ENCODE data around the gene DTYMK.
A peak's percentile ranks its signal among the peaks of the same experiment; 100 is the strongest.

Gene DTYMK

GRCh38 chr2:241645915-241646645 is 40.5 kb downstream of the DTYMK start:
- DNase-seq = no peak

GRCh38 chr2:241645056-241645914 is 41.3 kb downstream of the DTYMK start:
- DNase-seq = no peak

GRCh38 chr2:241641631-241642030 is 45.0 kb downstream of the DTYMK start:
- DNase-seq = no peak

DNA sequence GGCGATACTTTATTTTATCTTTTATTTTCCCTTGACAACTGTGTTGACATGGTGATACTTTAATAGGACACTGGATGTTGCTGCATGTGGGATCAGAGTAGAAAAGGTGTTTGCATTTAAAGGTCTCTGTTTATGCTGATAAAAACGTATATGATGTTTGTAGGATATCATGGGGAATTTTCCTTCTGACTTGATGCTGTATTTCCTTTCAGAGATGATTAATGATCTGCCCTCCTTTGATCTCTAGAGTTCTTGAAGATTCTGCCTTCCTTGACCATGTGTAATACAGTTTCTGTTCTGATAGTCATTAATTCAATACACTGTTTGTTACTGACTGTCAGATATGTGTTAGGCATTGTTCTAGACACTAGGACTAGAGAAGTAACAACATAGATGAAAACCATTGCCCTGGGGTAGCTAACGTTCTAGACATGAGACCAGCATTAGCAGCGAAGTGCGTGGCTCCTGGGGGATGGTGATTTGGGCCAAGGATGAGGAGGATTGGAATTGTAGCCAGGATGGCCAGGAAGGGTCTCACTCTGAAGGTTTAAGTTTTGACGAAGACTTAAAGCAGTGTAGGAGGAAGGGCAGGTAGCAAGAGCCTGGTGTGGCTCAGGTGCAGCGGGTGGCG is 46.3 kb downstream of the DTYMK start:
- no peak for DNase-seq

DNA sequence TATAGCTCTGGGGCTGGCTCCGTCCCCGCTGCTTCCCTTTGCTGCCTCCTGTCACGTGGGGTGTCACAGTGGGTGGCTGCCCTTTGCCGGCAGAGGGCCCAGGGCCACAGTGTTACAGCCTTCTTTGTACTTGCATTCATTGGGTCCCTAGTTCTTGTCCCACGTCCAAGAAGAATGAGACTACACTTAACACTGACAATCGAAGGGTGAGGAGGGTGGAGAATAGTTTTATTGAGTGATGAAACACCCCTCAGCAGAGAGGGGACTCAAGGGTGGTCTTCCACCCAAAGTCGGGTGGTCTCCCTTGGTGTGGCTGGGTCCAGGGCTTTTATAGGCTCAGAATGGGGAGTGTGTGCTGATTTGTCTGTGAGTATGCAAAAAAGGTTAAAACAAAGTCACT is 47.2 kb downstream of the DTYMK start:
- DNase-seq = no peak

- DNase-seq = no peak
Observed at GRCh38 chr2:241638940-241639339, 47.7 kb downstream of the DTYMK start.

DNA sequence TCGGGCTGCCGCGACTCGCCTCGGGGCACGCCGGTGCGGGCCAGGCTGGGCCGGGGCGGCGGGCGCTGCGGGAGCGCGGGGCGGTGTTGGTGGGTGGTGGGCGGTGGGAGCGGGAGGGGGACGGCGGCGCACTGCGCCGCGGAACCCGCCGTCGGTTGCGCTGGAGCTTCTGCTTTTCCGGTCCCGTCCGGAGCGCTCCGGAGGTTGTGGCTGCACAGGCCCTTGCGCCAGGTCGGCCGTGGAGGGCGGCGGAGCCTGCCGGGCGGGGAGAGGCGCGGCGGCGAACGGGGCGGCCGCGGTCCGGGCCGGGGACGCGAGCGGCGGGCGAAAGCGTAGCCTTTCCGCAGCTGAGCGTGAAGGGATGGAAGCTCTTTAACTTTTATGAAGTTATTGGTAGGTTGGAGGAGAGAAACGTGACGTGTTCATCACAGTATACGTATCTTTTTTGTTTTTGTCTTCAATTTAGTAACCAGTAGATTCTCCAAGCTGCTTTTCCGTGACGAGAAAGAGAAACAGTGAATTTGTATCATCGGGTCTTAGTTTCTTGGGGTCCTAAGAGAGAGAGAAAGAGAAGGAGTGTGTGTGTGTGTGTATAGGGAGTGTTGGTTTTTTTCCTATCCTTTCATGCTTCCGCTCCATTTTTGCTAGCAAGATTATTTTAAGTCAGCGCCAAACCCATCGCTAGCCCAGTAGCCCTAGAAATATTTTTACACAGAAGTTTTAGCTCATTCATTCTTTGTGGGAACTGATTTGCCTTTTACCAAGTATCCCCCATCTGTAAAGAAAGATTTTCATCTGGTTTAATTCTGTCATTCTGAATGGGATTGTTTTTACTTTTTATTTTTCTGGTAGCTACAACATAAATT is 48.6 kb downstream of the DTYMK start:
- DNase-seq = peak; percentile 57

DNA sequence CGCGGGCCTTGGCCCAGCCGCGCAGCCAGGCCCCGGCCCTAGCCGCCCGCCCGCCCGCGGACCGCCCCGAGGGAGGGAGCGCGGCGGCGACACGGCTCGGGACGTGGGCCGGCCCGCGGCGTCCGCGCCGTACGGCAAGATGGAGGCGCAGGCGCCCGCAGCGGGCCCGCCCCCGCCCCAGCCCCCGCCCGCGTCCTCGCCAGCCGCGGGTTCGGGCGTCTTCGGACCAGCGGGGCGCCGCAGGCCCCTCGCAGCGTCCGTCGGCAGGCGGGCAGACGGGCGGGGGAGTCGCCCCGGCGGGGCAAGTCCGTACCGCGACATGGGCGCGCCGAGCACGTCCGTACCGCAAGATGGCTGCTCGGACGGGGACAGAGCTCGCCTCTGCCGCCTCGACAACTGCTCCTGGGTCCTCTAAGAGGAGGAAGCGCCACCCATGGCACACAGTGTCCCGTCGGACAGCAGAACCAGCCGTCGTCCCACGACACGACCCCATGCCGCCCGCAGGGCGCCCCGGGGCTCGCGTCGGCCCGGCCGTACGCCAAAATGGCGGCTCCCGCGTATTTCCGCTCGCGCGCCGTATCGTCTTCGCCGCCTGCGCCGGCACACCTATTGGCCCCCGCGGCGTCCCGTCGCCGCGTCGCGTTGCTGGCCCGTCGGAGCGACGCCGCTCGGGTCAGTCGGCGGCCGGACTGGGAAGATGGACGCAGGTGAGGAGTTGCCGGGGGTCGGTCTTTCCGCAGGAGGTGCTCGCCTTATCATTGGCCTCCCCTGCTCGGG is 49.4 kb downstream of the DTYMK start, which contains the start of the genes ATG4B and THAP4:
Gene ATG4B (plus strand): TSS at position 676 of the 777 bp plus-strand sequence. CDS start 22 bp downstream, at position 698.
Gene THAP4 (minus strand): TSS at position 141 of the 777 bp plus-strand sequence. CDS start 141 bp downstream, outside the sequence.
- DNase-seq = peak; percentile 64

DNA sequence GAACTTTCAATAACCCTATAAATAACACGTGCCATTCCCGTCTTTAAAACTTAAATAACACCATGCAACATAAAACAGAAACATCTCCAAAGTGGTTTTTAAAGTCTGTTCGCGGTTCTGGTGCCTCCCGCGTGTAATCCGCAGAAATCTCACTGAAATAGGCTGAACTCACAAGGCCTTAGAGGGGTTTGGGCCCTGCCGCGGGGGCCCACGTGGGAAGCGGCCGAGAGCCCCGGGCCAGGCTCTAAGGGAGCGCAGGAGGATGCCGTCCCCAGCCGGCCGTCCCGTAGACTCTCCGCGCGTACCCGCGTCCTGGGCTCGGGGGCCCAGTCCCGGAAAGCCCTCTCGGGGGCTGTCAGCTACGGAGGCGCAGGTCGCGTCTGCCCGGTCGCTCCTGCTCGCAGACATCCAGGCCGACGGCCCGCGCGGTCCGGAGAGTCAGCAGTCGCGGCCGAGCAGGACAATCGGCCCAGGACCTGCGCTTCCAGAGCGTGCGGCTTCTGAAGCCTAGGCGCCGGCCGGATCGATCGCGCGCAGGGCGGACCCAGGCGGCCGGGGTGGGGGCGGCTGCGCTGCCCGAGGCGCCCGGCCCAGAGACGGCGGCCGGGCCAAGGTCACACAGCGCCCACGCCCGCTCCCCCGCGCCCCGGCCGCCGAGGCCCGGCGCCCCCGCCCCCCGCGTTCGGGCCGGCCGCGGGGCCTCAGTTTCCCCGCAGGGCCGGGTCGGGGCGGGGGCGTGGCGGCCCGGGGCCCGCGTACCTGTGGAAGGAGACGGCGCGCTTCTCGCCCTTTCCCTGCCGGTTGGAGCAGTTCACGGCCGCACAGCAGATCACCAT is 50.2 kb downstream of the DTYMK start:
- DNase-seq = no peak

DNA sequence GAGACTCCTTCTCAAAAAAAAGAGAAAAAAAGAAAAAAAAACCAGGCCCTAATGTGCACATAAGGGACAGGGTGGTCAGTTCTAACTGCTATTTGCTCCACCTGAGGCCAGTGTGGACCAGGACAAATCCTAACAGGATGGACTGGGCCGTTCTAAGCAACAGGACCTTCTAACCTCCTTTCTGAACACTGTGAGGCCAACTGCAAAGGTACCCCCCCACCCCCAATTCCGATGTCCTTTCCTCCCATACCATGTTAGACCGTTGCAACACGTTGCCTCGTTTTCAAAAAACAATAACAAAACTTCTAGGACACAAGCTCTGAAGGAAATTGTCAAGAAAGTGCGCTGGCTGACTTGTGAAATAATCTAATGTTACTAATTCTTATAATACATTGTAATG is 50.9 kb downstream of the DTYMK start:
- no peak for DNase-seq

DNA sequence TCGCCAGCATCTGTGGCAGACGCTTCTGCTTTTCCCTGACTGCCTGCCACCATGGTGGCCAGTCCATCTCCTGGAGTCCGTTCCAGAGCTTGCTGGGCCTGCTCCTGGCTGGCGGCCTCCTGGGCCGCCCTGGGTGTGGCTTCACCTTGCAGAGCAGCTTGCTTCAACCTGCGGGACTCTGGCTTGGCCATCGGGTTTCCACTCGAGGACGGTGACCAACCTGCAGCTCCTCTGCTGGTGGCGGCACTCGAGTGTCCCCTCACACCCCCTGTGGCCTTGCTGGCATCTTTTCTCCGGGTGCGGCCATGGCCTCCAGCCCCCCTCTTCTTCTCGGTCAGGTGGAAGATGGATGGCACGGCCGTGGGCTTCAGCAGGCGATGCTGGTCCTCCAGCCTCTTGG is 53.1 kb downstream of the DTYMK start:
- DNase-seq = no peak

- DNase-seq = no peak
Observed at GRCh38 chr2:241632478-241633325, 53.9 kb downstream of the DTYMK start.

DNA sequence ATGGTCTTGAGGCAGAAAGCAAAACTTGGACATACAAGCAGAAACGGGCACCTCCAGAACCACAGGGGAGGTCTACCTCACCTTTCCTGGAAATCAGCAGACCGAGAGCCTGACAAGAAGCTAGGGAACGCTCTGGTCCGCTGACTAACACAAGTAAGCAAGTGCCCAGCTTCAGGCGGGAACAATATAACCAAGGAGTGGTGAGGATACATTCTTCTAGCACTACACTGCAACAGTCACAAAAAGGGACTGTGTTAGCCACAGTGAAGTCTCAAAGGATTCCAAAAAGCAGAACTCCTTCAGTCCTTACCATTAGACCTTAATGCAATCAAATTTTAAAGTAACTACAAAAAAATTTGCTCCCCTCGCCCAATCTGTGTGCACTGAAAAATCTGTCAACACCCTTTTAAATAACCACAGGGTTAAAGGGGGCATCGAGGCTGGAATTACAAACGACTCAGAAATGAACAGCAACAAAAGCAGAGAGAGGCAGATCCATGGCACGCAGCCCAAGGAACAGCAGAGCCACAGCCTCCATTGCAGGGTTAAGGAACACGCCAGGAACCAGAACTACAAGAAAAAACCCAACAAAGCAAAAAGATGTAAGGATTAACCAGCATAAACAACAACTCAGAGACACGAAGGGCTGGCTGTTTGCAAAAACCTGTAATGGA is 56.7 kb downstream of the DTYMK start:
- no peak for DNase-seq

- DNase-seq = no peak
Observed at GRCh38 chr2:241627675-241628074, 58.9 kb downstream of the DTYMK start.

Data from NK-92 treated with Interleukin-12 subunit alpha and Interleukin-12 subunit beta, amount 100 ng/mL, for 24 hours (cell line).